WTC11 (cell line): ENCODE data around the gene CTNND2. TPM values are rescaled to one million over a fixed set of nuclear protein-coding genes. Genes with fewer than 3 reads are reported as not detected.

ENCODE experiments used
- ATAC-seq: fragments of 200-7000 bp; cut with Tn5 transposase; 2 replicates; pipeline ENCODE4 v1.10.0; 2021; ENCODE audit warnings: mild to moderate bottlenecking, moderate library complexity
- CTCF ChIA-PET: fragments of 300-600 bp; sonication (Branson Sonifier 250); formaldehyde crosslinking; loops from one replicate; lab custom pipeline; 2021; ENCODE audit warnings: antibody characterized with exemption; lab: Charles Lee
- POLR2A ChIA-PET: fragments of 350-600 bp; sonication (Branson Sonifier 250); formaldehyde crosslinking; loops from one replicate; lab custom pipeline; 2021; ENCODE audit warnings: antibody characterized with exemption; lab: Charles Lee
- DNase-seq: peaks from one replicate; pipeline ENCODE4 v3.0.0; 2021; ENCODE audit warnings: low spot score
- H3K27ac Mint-ChIP-seq: 2 replicates; pipeline ENCODE4 v1.8.0; 2021; ENCODE audit warnings: mixed read lengths
- H3K27me3 Mint-ChIP-seq: 2 replicates; pipeline ENCODE4 v1.8.0; 2021; ENCODE audit warnings: low read depth, mild to moderate bottlenecking, moderate library complexity, mixed read lengths
- H3K36me3 Mint-ChIP-seq: 2 replicates; pipeline ENCODE4 v1.8.0; 2021; ENCODE audit warnings: mixed read lengths
- H3K4me1 Mint-ChIP-seq: 2 replicates; pipeline ENCODE4 v1.8.0; 2022; ENCODE audit warnings: mixed read lengths
- H3K4me3 Mint-ChIP-seq: 2 replicates; pipeline ENCODE4 v1.8.0; 2021; ENCODE audit warnings: mild to moderate bottlenecking, moderate library complexity, mixed read lengths
- H3K9me3 Mint-ChIP-seq: 2 replicates; pipeline ENCODE4 v1.8.0; 2021; ENCODE audit warnings: mixed read lengths
- CBFB ChIP-seq: sonication (generic); formaldehyde crosslinking; IDR thresholded peaks from 2 replicates; pipeline ENCODE4 v1.8.1; 2022; ENCODE audit warnings: mild to moderate bottlenecking, low read depth, missing genetic modification reagents
- ESRRA ChIP-seq: sonication (generic); formaldehyde crosslinking; IDR thresholded peaks from 2 replicates; pipeline ENCODE4 v1.8.1; 2022; ENCODE audit warnings: mild to moderate bottlenecking, missing genetic modification reagents, borderline replicate concordance
- FOXK1 ChIP-seq: sonication (generic); formaldehyde crosslinking; IDR thresholded peaks from 2 replicates; pipeline ENCODE4 v1.8.0; 2022; ENCODE audit warnings: mild to moderate bottlenecking, moderate library complexity, missing genetic modification reagents
- FOXP1 ChIP-seq: sonication (generic); formaldehyde crosslinking; IDR thresholded peaks from 2 replicates; pipeline ENCODE4 v1.8.0; 2022; ENCODE audit warnings: missing genetic modification reagents, mild to moderate bottlenecking, moderate library complexity, borderline replicate concordance
- MXD4 ChIP-seq: fragments of 250-450 bp; sonication (Bioruptor Pico); IDR thresholded peaks from 2 replicates; pipeline ENCODE4 v1.8.0; 2021; ENCODE audit warnings: mild to moderate bottlenecking, moderate library complexity, borderline replicate concordance
- NR1H2 ChIP-seq: sonication (generic); formaldehyde crosslinking; IDR thresholded peaks from 2 replicates; pipeline ENCODE4 v1.9.0; 2021; ENCODE audit warnings: mild to moderate bottlenecking, moderate library complexity, missing genetic modification reagents
- SOX15 ChIP-seq: fragments of 250-450 bp; sonication (Bioruptor Pico); IDR thresholded peaks from 2 replicates; pipeline ENCODE4 v1.9.0; 2021; ENCODE audit warnings: mild to moderate bottlenecking
- TEAD4 ChIP-seq: sonication (generic); formaldehyde crosslinking; IDR thresholded peaks from 2 replicates; pipeline ENCODE4 v1.8.0; 2022; ENCODE audit warnings: mild to moderate bottlenecking, missing genetic modification reagents
- USF1 ChIP-seq: sonication (generic); formaldehyde crosslinking; IDR thresholded peaks from 2 replicates; pipeline ENCODE4 v1.8.0; 2022; ENCODE audit warnings: mild to moderate bottlenecking, missing genetic modification reagents
- ZMAT4 ChIP-seq: fragments of 250-450 bp; sonication (Bioruptor Pico); IDR thresholded peaks from 2 replicates; pipeline ENCODE4 v1.9.0; 2021; ENCODE audit warnings: mild to moderate bottlenecking
- ZNF138 ChIP-seq: sonication (generic); formaldehyde crosslinking; conservative IDR thresholded peaks from 2 replicates; pipeline ENCODE4 v1.8.1; 2022; ENCODE audit warnings: mild to moderate bottlenecking, moderate library complexity, missing genetic modification reagents
- ZNF423 ChIP-seq: fragments of 250-450 bp; sonication (Bioruptor Pico); IDR thresholded peaks from 2 replicates; pipeline ENCODE4 v2.1.2; 2022; ENCODE audit warnings: mild to moderate bottlenecking, moderate library complexity
- ZNF425 ChIP-seq: fragments of 250-450 bp; sonication (Bioruptor Pico); conservative IDR thresholded peaks from 2 replicates; pipeline ENCODE4 v1.9.0; 2021; ENCODE audit warnings: mild to moderate bottlenecking
- total RNA-seq: library from RNA; stranded (reverse); gene quantifications from 3 replicates; pipeline ENCODE4 v1.2.3, GENCODE V29; 2021
- TF ChIP-seq, protein P1 (sequence below): sonication (generic); formaldehyde crosslinking; IDR thresholded peaks from 2 replicates; pipeline ENCODE4 v1.8.0; 2022; ENCODE audit warnings: mild to moderate bottlenecking, missing genetic modification reagents
- TF ChIP-seq, protein P2 (sequence below): fragments of 200-600 bp; IDR thresholded peaks from 2 replicates; pipeline ENCODE4 v1.8.0; 2022; ENCODE audit warnings: antibody characterized with exemption
- TF ChIP-seq, protein P3 (sequence below): sonication (generic); formaldehyde crosslinking; IDR thresholded peaks from 2 replicates; pipeline ENCODE4 v1.8.1; 2022; ENCODE audit warnings: low read depth, mild to moderate bottlenecking, moderate library complexity, missing genetic modification reagents, borderline replicate concordance
- TF ChIP-seq, protein P4 (sequence below): sonication (generic); formaldehyde crosslinking; IDR thresholded peaks from 2 replicates; pipeline ENCODE4 v1.8.1; 2023; ENCODE audit warnings: mild to moderate bottlenecking, missing genetic modification reagents
- TF ChIP-seq, protein P5 (sequence below): sonication (generic); formaldehyde crosslinking; IDR thresholded peaks from 2 replicates; pipeline ENCODE4 v1.8.1; 2023; ENCODE audit warnings: mild to moderate bottlenecking, missing genetic modification reagents

CTNND2 gene
- total RNA-seq, 1 experiment from 2014 or later: 11.9 TPM

DNA sequence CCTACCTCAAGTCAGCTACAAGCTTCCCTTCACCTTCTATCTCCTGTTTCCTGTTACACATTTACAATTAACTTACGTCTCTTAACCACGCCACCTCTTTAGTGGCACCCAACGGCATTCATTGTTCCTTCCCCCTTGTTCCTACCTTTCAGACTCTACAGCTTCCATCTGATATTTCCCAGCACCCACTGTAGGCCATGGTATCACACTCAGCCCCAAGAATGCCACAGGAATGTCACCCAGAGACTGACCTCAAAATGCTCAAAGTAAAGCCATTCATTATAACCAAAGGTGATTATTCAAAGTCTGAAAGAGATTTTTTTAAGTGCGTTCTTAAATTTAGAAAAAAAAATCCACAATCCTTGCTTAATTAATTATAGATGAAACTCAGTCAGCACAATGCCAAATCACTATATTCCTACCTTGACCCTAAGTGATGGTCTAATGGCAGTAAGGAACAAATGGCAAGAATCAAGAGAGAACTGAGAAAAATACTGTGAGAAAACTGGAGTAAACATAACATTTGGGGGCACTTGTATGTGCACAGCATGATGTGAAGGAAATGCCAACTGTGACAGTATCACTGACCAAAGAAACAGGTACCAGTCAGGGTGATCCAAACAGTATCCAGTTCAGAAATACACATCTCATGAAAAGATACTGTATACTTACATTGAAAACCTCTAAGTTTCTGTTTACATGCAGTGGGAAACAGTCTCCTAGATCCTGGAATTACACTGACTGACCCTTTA is 52.1 kb downstream of the CTNND2 start:
- Mint-ChIP-seq H3K9me3 (no peaks in the 10 kb centered on the region), H3K27me3 (no peaks in the 10 kb centered on the region), H3K27ac (no peak overlapping the region), H3K4me1 (no peaks in the 10 kb centered on the region; the same call in 1 of the 2 replicates), H3K4me3 (no peak overlapping the region), H3K36me3 (no peaks in the 10 kb centered on the region)
- ChIA-PET CTCF (no interaction called here), POLR2A (no interaction called here)
- TF ChIP-seq, protein P1, sequence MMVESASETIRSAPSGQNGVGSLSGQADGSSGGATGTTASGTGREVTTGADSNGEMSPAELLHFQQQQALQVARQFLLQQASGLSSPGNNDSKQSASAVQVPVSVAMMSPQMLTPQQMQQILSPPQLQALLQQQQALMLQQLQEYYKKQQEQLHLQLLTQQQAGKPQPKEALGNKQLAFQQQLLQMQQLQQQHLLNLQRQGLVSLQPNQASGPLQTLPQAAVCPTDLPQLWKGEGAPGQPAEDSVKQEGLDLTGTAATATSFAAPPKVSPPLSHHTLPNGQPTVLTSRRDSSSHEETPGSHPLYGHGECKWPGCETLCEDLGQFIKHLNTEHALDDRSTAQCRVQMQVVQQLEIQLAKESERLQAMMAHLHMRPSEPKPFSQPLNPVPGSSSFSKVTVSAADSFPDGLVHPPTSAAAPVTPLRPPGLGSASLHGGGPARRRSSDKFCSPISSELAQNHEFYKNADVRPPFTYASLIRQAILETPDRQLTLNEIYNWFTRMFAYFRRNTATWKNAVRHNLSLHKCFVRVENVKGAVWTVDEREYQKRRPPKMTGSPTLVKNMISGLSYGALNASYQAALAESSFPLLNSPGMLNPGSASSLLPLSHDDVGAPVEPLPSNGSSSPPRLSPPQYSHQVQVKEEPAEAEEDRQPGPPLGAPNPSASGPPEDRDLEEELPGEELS (CRISPR knock-in tag): no peak
- TF ChIP-seq TEAD4 (CRISPR knock-in tag) (no peak), FOXP1 (CRISPR knock-in tag) (no peak), ZNF138 (no peak), SOX15 (CRISPR knock-in tag) (no peak), ZNF423 (no peak), MXD4 (CRISPR knock-in tag) (no peak), ESRRA (no peak), NR1H2 (CRISPR knock-in tag) (no peak), ZMAT4 (CRISPR knock-in tag) (no peak), ZNF425 (CRISPR knock-in tag) (no peak), USF1 (CRISPR knock-in tag) (no peak), CBFB (CRISPR knock-in tag) (no peak), FOXK1 (no peak)
- TF ChIP-seq, protein P2, sequence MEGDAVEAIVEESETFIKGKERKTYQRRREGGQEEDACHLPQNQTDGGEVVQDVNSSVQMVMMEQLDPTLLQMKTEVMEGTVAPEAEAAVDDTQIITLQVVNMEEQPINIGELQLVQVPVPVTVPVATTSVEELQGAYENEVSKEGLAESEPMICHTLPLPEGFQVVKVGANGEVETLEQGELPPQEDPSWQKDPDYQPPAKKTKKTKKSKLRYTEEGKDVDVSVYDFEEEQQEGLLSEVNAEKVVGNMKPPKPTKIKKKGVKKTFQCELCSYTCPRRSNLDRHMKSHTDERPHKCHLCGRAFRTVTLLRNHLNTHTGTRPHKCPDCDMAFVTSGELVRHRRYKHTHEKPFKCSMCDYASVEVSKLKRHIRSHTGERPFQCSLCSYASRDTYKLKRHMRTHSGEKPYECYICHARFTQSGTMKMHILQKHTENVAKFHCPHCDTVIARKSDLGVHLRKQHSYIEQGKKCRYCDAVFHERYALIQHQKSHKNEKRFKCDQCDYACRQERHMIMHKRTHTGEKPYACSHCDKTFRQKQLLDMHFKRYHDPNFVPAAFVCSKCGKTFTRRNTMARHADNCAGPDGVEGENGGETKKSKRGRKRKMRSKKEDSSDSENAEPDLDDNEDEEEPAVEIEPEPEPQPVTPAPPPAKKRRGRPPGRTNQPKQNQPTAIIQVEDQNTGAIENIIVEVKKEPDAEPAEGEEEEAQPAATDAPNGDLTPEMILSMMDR: no peak
- TF ChIP-seq, protein P3, sequence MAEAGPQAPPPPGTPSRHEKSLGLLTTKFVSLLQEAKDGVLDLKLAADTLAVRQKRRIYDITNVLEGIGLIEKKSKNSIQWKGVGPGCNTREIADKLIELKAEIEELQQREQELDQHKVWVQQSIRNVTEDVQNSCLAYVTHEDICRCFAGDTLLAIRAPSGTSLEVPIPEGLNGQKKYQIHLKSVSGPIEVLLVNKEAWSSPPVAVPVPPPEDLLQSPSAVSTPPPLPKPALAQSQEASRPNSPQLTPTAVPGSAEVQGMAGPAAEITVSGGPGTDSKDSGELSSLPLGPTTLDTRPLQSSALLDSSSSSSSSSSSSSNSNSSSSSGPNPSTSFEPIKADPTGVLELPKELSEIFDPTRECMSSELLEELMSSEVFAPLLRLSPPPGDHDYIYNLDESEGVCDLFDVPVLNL (CRISPR knock-in tag): no peak
- TF ChIP-seq, protein P4, sequence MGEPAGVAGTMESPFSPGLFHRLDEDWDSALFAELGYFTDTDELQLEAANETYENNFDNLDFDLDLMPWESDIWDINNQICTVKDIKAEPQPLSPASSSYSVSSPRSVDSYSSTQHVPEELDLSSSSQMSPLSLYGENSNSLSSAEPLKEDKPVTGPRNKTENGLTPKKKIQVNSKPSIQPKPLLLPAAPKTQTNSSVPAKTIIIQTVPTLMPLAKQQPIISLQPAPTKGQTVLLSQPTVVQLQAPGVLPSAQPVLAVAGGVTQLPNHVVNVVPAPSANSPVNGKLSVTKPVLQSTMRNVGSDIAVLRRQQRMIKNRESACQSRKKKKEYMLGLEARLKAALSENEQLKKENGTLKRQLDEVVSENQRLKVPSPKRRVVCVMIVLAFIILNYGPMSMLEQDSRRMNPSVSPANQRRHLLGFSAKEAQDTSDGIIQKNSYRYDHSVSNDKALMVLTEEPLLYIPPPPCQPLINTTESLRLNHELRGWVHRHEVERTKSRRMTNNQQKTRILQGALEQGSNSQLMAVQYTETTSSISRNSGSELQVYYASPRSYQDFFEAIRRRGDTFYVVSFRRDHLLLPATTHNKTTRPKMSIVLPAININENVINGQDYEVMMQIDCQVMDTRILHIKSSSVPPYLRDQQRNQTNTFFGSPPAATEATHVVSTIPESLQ (CRISPR knock-in tag): no peak
- TF ChIP-seq, protein P5, sequence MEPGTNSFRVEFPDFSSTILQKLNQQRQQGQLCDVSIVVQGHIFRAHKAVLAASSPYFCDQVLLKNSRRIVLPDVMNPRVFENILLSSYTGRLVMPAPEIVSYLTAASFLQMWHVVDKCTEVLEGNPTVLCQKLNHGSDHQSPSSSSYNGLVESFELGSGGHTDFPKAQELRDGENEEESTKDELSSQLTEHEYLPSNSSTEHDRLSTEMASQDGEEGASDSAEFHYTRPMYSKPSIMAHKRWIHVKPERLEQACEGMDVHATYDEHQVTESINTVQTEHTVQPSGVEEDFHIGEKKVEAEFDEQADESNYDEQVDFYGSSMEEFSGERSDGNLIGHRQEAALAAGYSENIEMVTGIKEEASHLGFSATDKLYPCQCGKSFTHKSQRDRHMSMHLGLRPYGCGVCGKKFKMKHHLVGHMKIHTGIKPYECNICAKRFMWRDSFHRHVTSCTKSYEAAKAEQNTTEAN: no peak
- DNase-seq: no peak
- peak; percentile 71 for ATAC-seq
